Activated B cell treated with CpG ODN at 0.5 μM for 24 hours (primary cell): ENCODE data around the gene FILIP1. TPM values are rescaled to one million over a fixed set of nuclear protein-coding genes. Genes with fewer than 3 reads are reported as not detected.

Experiments
- ATAC-seq: fragments of 200-7000 bp; cut with Tn5 transposase; one replicate; pipeline ENCODE4 v1.10.0; 2021; ENCODE audit warnings: low read depth, mild to moderate bottlenecking, moderate library complexity
- CTCF ChIA-PET: fragments of 350-600 bp; sonication (Branson Sonifier 250); formaldehyde crosslinking; loops from one replicate; lab custom pipeline; 2021; ENCODE audit warnings: antibody characterized with exemption; lab: Charles Lee
- POLR2A ChIA-PET: fragments of 350-600 bp; sonication (Branson Sonifier 250); formaldehyde crosslinking; loops from one replicate; lab custom pipeline; 2021; ENCODE audit warnings: antibody characterized with exemption; lab: Charles Lee
- DNase-seq: peaks from one replicate; pipeline ENCODE4 v3.0.0; 2022
- H3K27ac Mint-ChIP-seq: one replicate; pipeline ENCODE4 v1.8.0; 2020; ENCODE audit warnings: mixed read lengths
- H3K27me3 Mint-ChIP-seq: one replicate; pipeline ENCODE4 v1.8.0; 2021; ENCODE audit warnings: mixed read lengths
- H3K36me3 Mint-ChIP-seq: one replicate; pipeline ENCODE4 v1.8.0; 2021; ENCODE audit warnings: low read depth, mixed read lengths
- H3K4me1 Mint-ChIP-seq: one replicate; pipeline ENCODE4 v1.8.0; 2021; ENCODE audit warnings: mixed read lengths
- H3K4me3 Mint-ChIP-seq: one replicate; pipeline ENCODE4 v1.8.0; 2020; ENCODE audit warnings: mild to moderate bottlenecking, mixed read lengths
- H3K9me3 Mint-ChIP-seq: one replicate; pipeline ENCODE4 v1.8.0; 2020; ENCODE audit warnings: mixed read lengths
- intact Hi-C: fragments of 100-400 bp; cut with micrococcal nuclease; formaldehyde crosslinking; loops from one replicate; pipeline ENCODE4 v1.15.1; 2024
- total RNA-seq: library from RNA; stranded (reverse); gene quantifications from 2 replicates; pipeline ENCODE4 v1.2.3, GENCODE V29; 2022
- TF ChIP-seq, protein P1 (sequence below): fragments of 200-600 bp; IDR thresholded peaks from one replicate; pipeline ENCODE4 v1.8.0; 2022; ENCODE audit warnings: antibody characterized with exemption, mild to moderate bottlenecking

The FILIP1 gene
- total RNA-seq, 1 donor from 2014 or later, result not detected

DNA sequence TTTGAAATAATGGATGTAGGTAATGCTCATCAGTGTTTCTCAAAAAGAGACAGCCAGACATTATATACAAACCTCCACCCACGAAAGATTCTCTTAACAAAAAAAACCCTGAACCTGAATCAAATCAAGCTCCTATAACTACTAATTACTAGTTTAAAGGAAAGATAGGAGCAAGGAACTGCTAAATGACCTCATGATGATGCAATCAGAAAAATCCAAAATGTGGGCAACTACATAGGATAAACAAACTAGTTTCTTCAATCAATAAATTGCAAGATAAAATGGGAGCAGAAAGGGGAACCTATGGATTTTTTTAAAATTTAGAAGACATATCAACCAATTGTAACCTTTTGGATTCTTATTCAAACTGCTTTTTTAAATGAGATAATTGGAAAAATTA is 165.8 kb downstream of the FILIP1 start:
- POLR2A ChIA-PET, result no interaction called here
- peaks cover 12% of the 10 kb centered on the region for H3K27me3 Mint-ChIP-seq
- no peaks in the 10 kb centered on the region for H3K36me3 Mint-ChIP-seq
- intact Hi-C loops, result no loop called here
- ATAC-seq (no peak), DNase-seq (no peak)
- CTCF ChIA-PET, result no interaction called here
- H3K27ac Mint-ChIP-seq, result no peak overlapping the region
- H3K4me1 Mint-ChIP-seq, result no peaks in the 10 kb centered on the region
- no peak overlapping the region for H3K4me3 Mint-ChIP-seq
- no peaks in the 10 kb centered on the region for H3K9me3 Mint-ChIP-seq
- TF ChIP-seq, protein P1, sequence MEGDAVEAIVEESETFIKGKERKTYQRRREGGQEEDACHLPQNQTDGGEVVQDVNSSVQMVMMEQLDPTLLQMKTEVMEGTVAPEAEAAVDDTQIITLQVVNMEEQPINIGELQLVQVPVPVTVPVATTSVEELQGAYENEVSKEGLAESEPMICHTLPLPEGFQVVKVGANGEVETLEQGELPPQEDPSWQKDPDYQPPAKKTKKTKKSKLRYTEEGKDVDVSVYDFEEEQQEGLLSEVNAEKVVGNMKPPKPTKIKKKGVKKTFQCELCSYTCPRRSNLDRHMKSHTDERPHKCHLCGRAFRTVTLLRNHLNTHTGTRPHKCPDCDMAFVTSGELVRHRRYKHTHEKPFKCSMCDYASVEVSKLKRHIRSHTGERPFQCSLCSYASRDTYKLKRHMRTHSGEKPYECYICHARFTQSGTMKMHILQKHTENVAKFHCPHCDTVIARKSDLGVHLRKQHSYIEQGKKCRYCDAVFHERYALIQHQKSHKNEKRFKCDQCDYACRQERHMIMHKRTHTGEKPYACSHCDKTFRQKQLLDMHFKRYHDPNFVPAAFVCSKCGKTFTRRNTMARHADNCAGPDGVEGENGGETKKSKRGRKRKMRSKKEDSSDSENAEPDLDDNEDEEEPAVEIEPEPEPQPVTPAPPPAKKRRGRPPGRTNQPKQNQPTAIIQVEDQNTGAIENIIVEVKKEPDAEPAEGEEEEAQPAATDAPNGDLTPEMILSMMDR, result no peak

DNA sequence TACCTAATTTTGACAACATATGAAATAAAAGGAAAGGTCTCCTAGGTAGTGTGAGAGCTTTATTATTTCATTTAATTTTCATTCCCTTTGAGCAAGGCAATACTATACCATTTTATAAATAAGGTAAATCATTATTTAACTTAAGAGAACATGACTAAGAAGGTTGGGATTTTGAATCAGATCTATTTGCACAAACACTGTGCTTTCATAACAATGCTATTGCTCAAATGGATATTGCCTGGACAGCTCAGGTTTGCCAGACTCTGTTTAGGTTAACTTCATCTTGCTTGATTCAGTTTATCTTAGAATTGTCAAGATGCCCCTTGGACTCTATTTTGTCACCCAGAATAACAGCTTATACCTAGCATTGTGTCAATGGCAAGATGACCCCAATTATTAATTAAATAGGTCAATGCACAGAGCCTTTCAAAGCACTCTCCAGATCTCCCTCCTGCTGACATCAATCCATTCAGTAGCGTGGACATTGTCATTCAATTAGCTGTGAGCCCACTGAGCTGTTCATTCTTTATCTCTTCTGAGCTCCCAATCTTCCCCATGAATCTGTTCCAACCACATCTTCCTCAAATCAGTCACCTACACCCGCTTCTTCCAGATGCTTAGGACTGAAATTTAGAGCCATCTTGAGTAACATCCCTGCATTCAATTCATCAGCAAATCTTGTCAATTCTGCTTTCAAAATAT is 166.9 kb downstream of the FILIP1 start:
- Mint-ChIP-seq H3K9me3 (no peaks in the 10 kb centered on the region), H3K27ac (no peak overlapping the region), H3K27me3 (peaks cover 16% of the 10 kb centered on the region), H3K36me3 (no peaks in the 10 kb centered on the region), H3K4me3 (no peak overlapping the region), H3K4me1 (no peaks in the 10 kb centered on the region)
- ChIA-PET CTCF (no interaction called here), POLR2A (no interaction called here)
- DNase-seq (no peak), ATAC-seq (no peak)
- intact Hi-C loops, result no loop called here
- TF ChIP-seq, protein P1, result no peak

DNA sequence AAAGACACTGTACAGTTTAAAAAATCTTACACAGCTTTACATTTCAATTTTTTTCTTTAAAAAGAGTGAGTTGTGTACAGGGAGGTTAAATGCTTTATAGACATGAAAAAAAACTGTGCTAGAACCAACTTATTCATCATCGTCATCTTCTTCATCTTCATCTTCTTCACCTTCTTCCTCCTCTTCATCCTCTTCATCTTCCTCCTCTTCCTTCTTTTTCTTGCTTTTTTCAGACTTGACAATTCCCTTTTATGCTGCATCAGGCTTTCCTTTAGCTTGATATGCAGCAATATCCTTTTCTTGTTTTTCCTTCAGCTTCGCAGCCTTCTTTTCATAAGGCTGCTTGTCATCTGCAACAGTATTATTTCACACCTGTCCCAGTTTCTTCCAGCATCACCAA is 174.7 kb downstream of the FILIP1 start:
- no peak for ATAC-seq
- Mint-ChIP-seq H3K27ac (no peak overlapping the region), H3K36me3 (no peaks in the 10 kb centered on the region), H3K27me3 (peaks cover 22% of the 10 kb centered on the region), H3K9me3 (no peaks in the 10 kb centered on the region), H3K4me3 (no peak overlapping the region), H3K4me1 (no peaks in the 10 kb centered on the region)
- intact Hi-C loops, result no loop called here
- ChIA-PET CTCF (no interaction called here), POLR2A (no interaction called here)
- TF ChIP-seq, protein P1, result no peak
- DNase-seq, result no peak

DNA sequence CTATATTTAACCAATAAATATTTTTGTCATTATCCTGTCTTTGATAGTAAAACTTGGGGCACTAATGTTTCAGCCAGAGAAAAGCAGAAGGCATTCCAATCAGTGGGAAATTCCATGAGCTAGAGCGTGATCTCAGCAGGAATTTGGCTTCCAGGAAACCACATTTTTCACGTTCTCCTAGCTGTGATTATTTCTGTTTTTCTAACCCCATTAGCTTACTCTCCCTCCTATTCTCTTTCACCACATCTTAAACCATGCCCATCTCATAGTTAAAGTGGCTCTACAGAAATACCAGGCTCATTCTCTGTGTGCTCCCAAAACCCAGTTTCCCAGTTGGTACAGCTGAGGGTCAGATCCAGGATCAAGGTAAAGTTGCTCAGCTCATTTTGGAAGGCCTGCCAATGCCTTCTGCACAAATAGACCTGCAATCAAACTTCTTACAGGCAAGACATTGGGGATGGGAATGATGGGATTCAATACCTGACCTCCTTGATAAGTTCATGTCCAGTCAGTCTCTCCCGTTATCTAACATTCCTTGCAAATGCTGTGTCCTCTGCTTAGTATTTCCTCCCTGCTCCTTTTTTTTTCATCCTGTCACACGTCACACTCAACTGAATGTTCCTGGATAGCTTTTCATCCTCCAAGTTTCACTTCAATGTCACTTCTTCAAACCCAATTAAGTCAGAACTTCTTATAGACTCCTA is 175.9 kb downstream of the FILIP1 start:
- no peaks in the 10 kb centered on the region for H3K36me3 Mint-ChIP-seq
- DNase-seq, result no peak
- H3K27ac Mint-ChIP-seq, result no peak overlapping the region
- intact Hi-C loops, result no loop called here
- no peaks in the 10 kb centered on the region for H3K4me1 Mint-ChIP-seq
- no peaks in the 10 kb centered on the region for H3K9me3 Mint-ChIP-seq
- peaks cover 28% of the 10 kb centered on the region for H3K27me3 Mint-ChIP-seq
- ChIA-PET CTCF (no interaction called here), POLR2A (no interaction called here)
- H3K4me3 Mint-ChIP-seq, result no peak overlapping the region
- no peak for ATAC-seq
- TF ChIP-seq, protein P1, result no peak

DNA sequence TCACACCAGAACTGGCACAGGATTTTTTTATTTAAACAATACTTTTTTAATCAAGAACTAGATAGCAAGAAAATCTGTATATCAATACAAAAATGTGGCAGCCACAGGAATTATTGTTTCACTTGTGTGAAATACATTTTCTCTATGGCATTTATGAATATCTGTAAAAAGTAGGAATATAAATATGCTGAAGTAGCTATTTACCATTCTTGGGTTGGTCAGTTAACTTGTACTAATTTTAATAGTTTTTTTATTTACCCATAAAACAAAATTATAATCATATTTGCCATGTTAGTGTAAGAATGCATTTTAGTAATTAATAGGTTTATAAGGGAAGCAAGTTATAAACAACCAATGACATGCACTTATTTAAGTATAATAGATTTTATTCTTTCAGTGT is 177.6 kb downstream of the FILIP1 start:
- H3K27ac Mint-ChIP-seq, result no peak overlapping the region
- H3K4me3 Mint-ChIP-seq, result no peak overlapping the region
- ATAC-seq (no peak), DNase-seq (no peak)
- TF ChIP-seq, protein P1, result no peak
- POLR2A ChIA-PET, result no interaction called here
- H3K4me1 Mint-ChIP-seq, result no peaks in the 10 kb centered on the region
- intact Hi-C loops, result no loop called here
- no peaks in the 10 kb centered on the region for H3K36me3 Mint-ChIP-seq
- CTCF ChIA-PET, result no interaction called here
- no peaks in the 10 kb centered on the region for H3K9me3 Mint-ChIP-seq
- H3K27me3 Mint-ChIP-seq, result peaks cover 26% of the 10 kb centered on the region
